ENCODE data around the gene ZNF350.
"Not testable (repeated sequence)": the region's sequence is repeated elsewhere in the genome, so short reads cannot be mapped to it uniquely, and the experiment has no call there.

ZNF350 gene

DNA sequence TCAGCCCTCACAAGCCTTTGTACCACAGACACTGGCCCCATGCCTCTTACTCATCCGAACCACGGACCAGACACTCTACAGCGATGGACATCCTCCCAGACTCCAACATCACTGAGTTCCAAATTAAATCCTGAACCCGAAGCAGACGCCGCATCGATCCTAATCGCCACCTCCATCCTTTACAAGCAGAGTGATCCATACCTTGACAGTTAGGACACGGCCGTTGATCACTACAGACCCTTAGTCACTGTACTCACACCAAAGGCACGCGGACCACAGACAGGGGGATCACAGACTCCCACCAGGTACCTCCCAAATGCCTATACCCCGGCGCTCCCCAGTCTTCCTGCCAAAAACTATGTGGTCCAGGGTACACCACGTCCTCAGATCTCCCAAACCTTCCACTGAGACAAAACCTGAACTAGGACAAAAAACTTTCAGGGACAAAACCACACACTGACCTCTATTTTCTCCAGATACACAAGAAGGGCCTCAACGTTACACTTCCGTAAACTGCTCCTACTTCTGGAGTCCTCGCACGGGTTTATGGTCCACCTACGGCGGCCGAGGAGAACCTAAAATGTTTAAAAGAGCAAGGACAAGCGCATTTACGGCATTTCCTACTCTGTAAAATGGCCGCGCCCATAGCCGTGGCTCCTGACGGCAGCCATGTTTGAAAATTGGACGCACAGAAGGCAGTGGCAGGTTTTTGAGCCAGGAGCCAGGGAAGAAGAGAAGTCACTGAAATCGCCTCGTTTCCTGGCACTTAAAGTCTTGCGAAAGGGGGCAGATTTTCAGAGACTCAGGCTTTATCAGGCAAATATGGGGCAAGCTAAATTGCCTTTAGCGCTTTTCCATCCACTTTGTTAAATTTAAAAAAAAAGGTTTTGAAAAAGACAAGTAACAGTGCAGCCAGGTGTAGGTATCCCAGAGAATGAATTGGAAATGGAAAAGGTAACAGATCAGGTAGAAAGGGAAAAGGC is at the start of gene ZNF350:
Gene ZNF350 (minus strand): TSS at position 532 of the 983 bp plus-strand sequence. CDS start 12,480 bp downstream, outside the sequence.
- peak; percentile 78 for DNase-seq

- DNase-seq, result no peak
These were observed 47.5 kb upstream of the ZNF350 start for GRCh38 chr19:52034051-52034728.

DNA sequence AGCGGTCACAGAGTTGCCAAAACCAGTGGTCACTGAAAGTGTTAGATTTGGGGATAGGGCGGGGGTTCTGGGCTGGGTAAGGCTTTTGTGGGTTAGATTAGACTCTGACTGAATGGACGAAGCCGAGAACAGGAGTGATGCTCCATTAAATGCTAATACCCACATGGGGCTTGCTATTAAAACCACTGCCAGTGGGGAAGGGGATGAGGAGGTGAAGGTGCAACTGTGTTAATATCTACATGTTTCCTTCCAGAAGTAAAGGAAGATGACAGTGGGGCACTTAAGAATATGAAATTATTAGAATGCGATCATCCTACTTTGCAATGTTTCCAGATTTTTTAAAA is 42.1 kb upstream of the ZNF350 start:
- DNase-seq, result no peak

- DNase-seq, result peak; percentile 81
These were observed 41.6 kb upstream of the ZNF350 start, which contains the start of gene ZNF614 for GRCh38 chr19:52028027-52028779. Gene ZNF614 (minus strand): TSS chr19:52028379. CDS start chr19:52025745, 2,634 bp downstream.

DNA sequence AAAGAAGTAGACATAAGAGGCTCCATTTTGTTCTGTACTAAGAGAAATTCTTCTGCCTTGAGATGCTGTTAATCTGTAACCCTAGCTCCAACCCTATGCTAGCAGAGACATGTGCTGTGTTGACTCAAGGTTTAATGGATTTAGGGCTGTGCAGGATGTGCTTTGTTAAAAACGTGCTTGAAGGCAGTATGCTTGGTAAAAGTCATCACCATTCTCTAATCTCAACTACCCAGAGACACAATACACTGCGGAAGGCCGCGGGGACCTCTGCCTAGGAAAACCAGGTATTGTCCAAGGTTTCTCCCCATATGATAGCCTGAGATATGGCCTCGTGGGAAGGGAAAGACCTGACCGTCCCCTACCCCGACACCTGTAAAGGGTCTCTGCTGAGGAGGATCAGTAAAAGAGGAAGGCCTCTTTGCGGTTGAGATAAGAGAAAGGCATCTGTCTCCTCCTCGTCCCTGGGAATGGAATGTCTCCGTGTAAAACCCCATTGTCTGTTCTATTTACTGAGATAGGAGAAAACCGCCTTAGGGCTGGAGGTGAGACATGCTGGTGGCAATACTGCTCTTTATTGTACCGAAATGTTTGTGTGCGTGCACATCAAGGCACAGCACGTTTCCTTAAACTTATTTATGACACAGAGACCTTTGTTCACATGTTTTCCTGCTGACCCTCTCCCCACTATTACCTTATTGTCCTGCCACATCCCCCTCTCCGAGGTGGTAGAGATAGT is 39.8 kb upstream of the ZNF350 start:
- DNase-seq, result not testable (repeated sequence)

GRCh38 chr19:52024478-52024877 is 37.8 kb upstream of the ZNF350 start:
- DNase-seq, result not testable (repeated sequence)

DNA sequence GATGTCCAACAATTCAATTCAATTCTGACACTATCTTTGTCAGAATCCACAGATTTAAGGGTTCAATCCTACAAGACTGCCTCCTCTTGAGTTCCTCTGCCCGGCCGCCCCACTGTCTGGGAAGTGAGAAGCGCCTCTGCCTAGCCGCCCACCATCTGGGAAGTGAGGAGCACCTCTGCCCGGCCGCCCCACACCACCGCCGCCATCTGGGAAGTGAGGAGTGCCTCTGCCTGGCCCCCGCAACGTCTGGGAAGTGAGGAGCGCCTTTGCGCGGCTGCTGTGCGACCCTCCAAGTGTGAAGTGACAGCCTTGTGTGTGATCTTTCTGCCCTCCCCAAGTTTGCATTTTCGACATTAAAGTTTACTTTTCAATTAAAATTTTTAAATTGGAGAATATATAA is 35.6 kb upstream of the ZNF350 start:
- no peak for DNase-seq

DNA sequence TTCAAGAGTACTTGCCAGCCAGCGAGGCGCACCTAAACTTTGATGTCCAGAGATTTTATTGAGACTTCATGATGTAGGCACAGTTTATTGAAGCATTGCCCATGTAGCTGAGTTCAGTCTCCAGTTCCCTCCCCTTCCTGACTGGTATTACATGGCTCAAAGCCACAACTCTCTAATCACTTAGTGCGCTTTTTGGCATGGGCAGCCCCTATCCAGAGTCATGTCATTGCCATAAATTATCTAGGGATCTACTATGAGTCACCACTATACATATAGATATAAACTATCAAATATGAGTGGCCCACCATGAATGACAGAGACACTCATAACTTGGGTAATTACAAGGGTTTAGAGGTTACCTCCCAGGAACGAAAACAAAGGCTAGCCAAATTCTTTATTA is 33.9 kb upstream of the ZNF350 start:
- DNase-seq, result no peak

DNA sequence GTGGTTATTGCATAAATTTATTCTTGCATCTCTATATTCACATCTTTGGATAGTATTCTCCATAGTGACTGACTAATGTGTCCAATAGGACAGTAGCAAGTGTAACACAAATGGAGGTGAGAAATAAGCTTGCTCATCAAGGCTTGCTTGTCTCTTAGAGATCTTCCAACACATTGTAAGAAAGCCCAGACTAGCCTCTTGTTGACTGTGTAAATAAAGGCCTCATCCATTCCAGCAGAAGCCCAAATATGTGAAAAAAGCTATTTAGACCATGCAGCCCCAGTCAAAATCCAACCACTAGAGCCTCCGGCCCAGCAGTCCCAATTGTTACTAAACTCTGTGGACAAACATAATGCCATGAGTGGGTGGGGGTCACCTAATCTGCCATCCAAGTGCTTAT is 24.0 kb upstream of the ZNF350 start:
- no peak for DNase-seq

DNA sequence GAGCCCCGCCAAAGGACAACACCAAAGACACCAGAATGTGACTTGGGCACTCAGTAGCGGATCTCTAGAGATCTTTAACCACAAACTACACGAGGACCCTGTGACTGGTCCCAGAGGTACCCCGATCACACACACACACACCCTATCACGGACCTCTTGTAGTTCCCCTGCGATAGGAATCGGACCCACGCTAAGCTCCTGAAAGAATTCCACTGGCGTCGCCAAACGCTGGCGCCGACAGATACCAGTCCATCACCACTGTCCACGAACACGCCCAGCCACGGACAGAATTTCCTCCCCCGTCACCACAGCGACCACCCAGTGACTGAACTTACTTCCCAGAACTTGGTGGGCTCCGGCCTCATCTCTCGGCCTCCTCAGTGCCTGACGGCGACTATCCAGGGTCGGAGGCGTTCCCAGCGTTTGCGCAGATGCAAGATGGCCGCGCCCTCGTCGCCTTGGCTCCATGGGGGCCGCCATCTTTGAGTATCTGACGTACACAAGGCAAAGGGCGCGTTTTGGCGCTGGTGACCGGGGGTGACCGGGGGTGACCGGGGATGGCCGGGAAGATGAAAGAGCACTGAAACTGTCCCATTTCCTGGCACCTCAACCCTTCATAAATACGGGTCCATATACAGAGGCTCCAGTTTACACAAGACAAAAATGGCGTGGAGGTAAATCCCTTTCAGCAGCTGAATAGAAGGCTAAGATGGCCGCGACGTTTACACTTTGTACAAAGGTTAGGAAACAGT is 21.3 kb upstream of the ZNF350 start, which contains the start of gene ZNF615:
Gene ZNF615 (minus strand): TSS at position 406 of the 752 bp plus-strand sequence. CDS start 4,500 bp downstream, outside the sequence.
- peak; percentile 85 for DNase-seq

DNA sequence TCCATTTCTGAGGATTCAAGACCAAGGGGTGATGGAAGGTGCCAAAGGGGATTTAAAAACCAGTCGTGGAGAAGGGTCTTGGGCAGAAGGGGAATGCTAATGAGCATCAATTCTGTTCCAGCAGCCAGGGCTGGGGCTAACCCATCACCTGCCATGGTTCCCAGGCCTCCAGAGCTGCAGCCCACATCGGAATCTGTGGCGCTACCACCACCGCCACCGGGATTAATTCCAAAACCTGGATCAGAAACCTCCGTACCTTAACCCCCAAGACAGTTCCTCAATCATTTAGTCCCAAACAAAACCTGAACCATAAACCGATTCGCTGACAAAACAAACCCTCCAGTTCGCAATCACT is 20.8 kb upstream of the ZNF350 start:
- no peak for DNase-seq

DNA sequence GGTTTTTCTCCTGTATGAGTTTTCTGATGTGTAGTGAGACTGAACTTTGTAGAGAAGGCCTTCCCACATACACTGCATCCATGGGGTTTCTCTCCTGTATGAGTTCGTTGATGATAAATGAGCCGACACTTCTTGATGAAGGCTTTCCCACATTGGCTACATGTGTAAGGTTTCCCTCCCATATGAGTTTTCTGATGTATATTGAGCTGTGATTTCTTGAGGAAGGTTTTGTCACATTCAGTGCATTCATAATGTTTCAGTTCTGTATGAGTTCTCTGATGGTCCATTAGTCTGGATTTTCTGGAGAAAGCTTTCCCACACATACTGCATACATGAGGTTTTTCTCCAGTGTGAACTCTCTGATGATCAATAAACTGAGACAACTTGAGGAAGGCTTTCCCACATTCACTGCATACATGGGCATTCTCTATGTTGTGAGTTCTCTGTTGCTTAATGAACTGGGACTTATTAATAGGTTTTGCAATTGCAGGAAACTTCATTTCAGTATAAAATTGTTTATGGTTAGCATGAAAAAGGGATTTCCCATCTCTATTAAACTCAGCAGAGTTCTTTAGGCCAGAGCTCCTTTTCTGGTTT is 7.5 kb upstream of the ZNF350 start:
- DNase-seq, result no peak

- DNase-seq, result no peak
These were observed 6.8 kb upstream of the ZNF350 start for GRCh38 chr19:51993422-51993821.

DNA sequence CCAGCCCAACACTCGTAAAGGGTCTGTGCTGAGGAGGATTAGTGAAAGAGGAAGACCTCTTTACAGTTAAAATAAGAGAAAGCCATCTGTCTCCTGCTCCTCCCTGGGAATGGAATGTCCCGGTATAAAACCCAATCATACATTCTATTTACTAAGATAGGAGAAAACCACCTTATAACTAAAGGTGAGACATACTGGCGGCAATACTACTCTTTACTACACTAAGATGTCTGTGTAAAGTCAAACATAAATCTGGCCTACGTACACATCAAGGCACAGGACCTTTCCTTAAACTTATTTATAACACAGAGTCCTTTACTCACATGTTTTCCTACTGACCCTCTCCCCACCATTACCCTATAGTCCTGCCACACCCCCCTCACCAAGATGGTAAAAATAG is 3.3 kb downstream of the ZNF350 start:
- DNase-seq, result no peak

- not testable (repeated sequence) for DNase-seq
These were observed 5.7 kb downstream of the ZNF350 start for GRCh38 chr19:51980926-51981325.

GRCh38 chr19:51980116-51980736 is 6.4 kb downstream of the ZNF350 start:
- no peak for DNase-seq

DNA sequence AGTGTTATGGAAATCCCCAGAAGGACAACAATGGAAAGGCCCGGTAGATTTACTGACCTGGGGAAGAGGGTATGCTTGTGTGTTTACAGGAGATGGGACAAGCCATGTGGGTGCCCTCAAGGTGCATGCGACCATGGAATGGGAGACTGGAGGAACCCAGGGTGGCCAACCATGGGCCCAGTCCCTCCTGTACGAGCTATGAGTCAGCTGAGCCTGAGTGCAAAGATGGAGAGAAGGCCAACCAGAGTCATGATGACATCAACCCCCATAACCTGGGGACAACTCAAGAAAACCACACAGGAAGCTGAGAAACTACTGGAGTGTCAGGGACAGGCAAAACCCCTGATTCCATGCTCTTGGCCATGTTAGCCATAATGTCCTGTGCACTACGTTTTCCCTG is 7.8 kb downstream of the ZNF350 start:
- no peak for DNase-seq

GRCh38 chr19:51977346-51977745 is 9.3 kb downstream of the ZNF350 start:
- DNase-seq, result no peak

GRCh38 chr19:51976852-51977251 is 9.8 kb downstream of the ZNF350 start:
- DNase-seq, result no peak

GRCh38 chr19:51975787-51976186 is 10.9 kb downstream of the ZNF350 start:
- not testable (repeated sequence) for DNase-seq

GRCh38 chr19:51971624-51972023 is 15.0 kb downstream of the ZNF350 start:
- no peak for DNase-seq

Data from activated T-cell treated with anti-CD3 and anti-CD28 coated beads for 4 hours (primary cell).